ENCODE data around the gene FA2H. TPM values are rescaled to one million over a fixed set of nuclear protein-coding genes. Genes with fewer than 3 reads are reported as not detected.

FA2H gene
- total and polyA plus RNA-seq, 2 of the 13 experiments (the other 11 are each of a cell fraction or from before 2014, with no cell fraction given): 0.20 TPM; not detected in 1

DNA sequence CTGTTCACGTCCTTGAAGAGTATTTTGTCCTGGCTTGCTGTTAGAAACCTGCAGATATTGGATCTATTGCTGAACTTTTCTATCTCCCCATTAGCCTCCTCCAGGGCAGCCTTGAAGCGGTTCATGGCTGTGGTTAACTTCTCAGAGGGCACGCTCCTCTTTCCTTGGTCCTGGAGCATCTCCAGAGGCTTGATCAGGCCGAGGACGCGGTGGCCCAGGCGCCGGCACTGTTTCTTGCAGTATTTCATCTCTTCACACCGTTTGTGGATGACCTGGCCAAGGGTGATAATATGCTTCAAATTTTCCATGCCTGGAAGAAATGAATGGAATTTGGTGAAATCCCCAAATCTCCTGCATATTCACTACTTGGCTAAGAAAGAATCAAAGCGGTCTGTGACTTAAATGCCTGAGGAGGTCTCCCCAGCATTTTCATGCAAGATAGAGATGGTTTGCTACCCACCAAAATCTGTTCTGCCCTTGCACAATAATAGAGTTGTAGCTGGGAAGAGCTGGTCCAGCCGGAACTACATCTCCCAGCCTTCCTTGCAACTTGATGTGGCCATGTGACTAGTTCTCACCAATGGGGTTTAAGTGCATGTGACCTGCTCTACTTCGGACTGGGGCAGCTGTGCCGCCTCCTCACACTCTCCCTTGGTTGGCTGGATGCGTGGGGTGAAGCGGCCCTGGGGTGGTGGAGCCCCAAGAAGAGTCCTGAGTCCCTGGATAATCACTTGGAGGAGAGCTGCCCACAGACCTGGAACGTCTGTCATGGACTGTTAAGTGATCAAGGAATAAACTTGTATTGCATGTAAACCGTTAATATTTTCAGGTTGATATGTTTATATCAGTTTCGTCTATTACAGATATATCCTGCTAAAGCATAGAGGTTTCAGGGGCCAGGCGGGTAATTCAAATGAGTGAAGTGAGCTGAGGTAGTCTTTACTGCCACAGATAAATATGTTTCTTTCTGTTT lies 78.9 kb downstream of the FA2H start (continued):
- TF ChIP-seq, protein P1, sequence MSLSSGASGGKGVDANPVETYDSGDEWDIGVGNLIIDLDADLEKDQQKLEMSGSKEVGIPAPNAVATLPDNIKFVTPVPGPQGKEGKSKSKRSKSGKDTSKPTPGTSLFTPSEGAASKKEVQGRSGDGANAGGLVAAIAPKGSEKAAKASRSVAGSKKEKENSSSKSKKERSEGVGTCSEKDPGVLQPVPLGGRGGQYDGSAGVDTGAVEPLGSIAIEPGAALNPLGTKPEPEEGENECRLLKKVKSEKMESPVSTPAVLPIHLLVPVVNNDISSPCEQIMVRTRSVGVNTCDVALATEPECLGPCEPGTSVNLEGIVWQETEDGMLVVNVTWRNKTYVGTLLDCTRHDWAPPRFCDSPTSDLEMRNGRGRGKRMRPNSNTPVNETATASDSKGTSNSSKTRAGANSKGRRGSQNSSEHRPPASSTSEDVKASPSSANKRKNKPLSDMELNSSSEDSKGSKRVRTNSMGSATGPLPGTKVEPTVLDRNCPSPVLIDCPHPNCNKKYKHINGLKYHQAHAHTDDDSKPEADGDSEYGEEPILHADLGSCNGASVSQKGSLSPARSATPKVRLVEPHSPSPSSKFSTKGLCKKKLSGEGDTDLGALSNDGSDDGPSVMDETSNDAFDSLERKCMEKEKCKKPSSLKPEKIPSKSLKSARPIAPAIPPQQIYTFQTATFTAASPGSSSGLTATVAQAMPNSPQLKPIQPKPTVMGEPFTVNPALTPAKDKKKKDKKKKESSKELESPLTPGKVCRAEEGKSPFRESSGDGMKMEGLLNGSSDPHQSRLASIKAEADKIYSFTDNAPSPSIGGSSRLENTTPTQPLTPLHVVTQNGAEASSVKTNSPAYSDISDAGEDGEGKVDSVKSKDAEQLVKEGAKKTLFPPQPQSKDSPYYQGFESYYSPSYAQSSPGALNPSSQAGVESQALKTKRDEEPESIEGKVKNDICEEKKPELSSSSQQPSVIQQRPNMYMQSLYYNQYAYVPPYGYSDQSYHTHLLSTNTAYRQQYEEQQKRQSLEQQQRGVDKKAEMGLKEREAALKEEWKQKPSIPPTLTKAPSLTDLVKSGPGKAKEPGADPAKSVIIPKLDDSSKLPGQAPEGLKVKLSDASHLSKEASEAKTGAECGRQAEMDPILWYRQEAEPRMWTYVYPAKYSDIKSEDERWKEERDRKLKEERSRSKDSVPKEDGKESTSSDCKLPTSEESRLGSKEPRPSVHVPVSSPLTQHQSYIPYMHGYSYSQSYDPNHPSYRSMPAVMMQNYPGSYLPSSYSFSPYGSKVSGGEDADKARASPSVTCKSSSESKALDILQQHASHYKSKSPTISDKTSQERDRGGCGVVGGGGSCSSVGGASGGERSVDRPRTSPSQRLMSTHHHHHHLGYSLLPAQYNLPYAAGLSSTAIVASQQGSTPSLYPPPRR (CRISPR knock-in tag; IDR thresholded peaks at IDR 0.05; ENCODE audit: borderline replicate concordance): no peak
- TF ChIP-seq ZNF567 (CRISPR knock-in tag; IDR thresholded peaks at IDR 0.05; ENCODE audit: borderline replicate concordance) (no peak), ZBTB21 (CRISPR knock-in tag; IDR thresholded peaks at IDR 0.05) (no peak), MED13 (CRISPR knock-in tag; IDR thresholded peaks at IDR 0.05) (no peak), ZNF350 (CRISPR knock-in tag; IDR thresholded peaks at IDR 0.05; ENCODE audit: borderline replicate concordance, low read depth) (peak; percentile 83), SP5 (CRISPR knock-in tag; IDR thresholded peaks at IDR 0.05; ENCODE audit: borderline replicate concordance, low read depth) (no peak), TBX3 (IDR thresholded peaks at IDR 0.05; ENCODE audit: borderline replicate concordance) (no peak), MAZ (IDR thresholded peaks at IDR 0.05; ENCODE audit: borderline replicate concordance, low read depth, low read length) (no peak), MAZ (CRISPR knock-in tag; IDR thresholded peaks at IDR 0.05; ENCODE audit: low read depth) (no peak), PITX1 (CRISPR knock-in tag; IDR thresholded peaks at IDR 0.05) (no peak), ZNF292 (CRISPR knock-in tag; IDR thresholded peaks at IDR 0.05; ENCODE audit: borderline replicate concordance, low read depth) (no peak), ZNF451 (CRISPR knock-in tag; IDR thresholded peaks at IDR 0.05) (0 out of 2 replicates have a peak, but pooled peaks have one; percentile 59)
- TF ChIP-seq, protein P2, sequence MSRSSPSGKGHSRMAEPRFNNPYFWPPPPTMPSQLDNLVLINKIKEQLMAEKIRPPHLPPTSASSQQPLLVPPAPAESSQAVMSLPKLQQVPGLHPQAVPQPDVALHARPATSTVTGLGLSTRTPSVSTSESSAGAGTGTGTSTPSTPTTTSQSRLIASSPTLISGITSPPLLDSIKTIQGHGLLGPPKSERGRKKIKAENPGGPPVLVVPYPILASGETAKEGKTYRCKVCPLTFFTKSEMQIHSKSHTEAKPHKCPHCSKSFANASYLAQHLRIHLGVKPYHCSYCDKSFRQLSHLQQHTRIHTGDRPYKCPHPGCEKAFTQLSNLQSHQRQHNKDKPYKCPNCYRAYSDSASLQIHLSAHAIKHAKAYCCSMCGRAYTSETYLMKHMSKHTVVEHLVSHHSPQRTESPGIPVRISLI (CRISPR knock-in tag; IDR thresholded peaks at IDR 0.05; ENCODE audit: borderline replicate concordance): no peak
- TF ChIP-seq, protein P3, sequence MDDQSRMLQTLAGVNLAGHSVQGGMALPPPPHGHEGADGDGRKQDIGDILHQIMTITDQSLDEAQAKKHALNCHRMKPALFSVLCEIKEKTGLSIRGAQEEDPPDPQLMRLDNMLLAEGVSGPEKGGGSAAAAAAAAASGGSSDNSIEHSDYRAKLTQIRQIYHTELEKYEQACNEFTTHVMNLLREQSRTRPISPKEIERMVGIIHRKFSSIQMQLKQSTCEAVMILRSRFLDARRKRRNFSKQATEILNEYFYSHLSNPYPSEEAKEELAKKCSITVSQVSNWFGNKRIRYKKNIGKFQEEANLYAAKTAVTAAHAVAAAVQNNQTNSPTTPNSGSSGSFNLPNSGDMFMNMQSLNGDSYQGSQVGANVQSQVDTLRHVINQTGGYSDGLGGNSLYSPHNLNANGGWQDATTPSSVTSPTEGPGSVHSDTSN (CRISPR knock-in tag; IDR thresholded peaks at IDR 0.05; ENCODE audit: borderline replicate concordance): no peak
- TF ChIP-seq, protein P4, sequence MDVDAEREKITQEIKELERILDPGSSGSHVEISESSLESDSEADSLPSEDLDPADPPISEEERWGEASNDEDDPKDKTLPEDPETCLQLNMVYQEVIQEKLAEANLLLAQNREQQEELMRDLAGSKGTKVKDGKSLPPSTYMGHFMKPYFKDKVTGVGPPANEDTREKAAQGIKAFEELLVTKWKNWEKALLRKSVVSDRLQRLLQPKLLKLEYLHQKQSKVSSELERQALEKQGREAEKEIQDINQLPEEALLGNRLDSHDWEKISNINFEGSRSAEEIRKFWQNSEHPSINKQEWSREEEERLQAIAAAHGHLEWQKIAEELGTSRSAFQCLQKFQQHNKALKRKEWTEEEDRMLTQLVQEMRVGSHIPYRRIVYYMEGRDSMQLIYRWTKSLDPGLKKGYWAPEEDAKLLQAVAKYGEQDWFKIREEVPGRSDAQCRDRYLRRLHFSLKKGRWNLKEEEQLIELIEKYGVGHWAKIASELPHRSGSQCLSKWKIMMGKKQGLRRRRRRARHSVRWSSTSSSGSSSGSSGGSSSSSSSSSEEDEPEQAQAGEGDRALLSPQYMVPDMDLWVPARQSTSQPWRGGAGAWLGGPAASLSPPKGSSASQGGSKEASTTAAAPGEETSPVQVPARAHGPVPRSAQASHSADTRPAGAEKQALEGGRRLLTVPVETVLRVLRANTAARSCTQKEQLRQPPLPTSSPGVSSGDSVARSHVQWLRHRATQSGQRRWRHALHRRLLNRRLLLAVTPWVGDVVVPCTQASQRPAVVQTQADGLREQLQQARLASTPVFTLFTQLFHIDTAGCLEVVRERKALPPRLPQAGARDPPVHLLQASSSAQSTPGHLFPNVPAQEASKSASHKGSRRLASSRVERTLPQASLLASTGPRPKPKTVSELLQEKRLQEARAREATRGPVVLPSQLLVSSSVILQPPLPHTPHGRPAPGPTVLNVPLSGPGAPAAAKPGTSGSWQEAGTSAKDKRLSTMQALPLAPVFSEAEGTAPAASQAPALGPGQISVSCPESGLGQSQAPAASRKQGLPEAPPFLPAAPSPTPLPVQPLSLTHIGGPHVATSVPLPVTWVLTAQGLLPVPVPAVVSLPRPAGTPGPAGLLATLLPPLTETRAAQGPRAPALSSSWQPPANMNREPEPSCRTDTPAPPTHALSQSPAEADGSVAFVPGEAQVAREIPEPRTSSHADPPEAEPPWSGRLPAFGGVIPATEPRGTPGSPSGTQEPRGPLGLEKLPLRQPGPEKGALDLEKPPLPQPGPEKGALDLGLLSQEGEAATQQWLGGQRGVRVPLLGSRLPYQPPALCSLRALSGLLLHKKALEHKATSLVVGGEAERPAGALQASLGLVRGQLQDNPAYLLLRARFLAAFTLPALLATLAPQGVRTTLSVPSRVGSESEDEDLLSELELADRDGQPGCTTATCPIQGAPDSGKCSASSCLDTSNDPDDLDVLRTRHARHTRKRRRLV (CRISPR knock-in tag; IDR thresholded peaks at IDR 0.05): no peak
